Fibroblast of villous mesenchyme (primary cell): Measurements from ENCODE around the gene EYS. TPM values are rescaled to one million over a fixed set of nuclear protein-coding genes. Genes with fewer than 3 reads are reported as not detected.
A peak's percentile ranks its signal among the peaks of the same experiment; 100 is the strongest.
"Not testable (repeated sequence)": the region's sequence is repeated elsewhere in the genome, so short reads cannot be mapped to it uniquely, and the experiment has no call there.

Experiments used
- DNase-seq: peaks from one replicate; pipeline ENCODE4 v3.0.0-alpha.2; 2010; ENCODE audit warnings: low read depth
- H3K4me3 ChIP-seq: 2 replicates; pipeline ENCODE4 v1.5.1; 2011; ENCODE audit warnings: low read depth, mild to moderate bottlenecking, low read length
- CTCF ChIP-seq: IDR thresholded peaks from 2 replicates; pipeline ENCODE4 v1.5.1; 2012; ENCODE audit warnings: low read depth, mild to moderate bottlenecking, low read length; ENCODE audit not compliant: insufficient read depth
- total RNA-seq: library from RNA; depleted of rRNA; stranded (reverse); fragments of >200 nt; gene quantifications from 2 replicates; pipeline ENCODE4 v1.2.3, GENCODE V29; 2012

Gene EYS
- total RNA-seq, 1 donor: under 0.01 TPM

GRCh38 chr6:64256483-64256882 is 1450.5 kb downstream of the EYS start:
- DNase-seq: no peak
- H3K4me3 ChIP-seq: no peak overlapping the region
- TF ChIP-seq CTCF: no peak

- no peak for DNase-seq
- TF ChIP-seq CTCF: no peak
These were observed 1452.0 kb downstream of the EYS start for GRCh38 chr6:64255000-64255399.

GRCh38 chr6:64254558-64254957 is 1452.5 kb downstream of the EYS start:
- H3K4me3 ChIP-seq: no peak overlapping the region
- no peak for TF ChIP-seq CTCF
- DNase-seq: no peak

More at GRCh38 chr6:64255000-64255399, 1452.0 kb downstream of the EYS start:
- no peak overlapping the region for H3K4me3 ChIP-seq

GRCh38 chr6:64252256-64252655 is 1454.8 kb downstream of the EYS start:
- no peak overlapping the region for H3K4me3 ChIP-seq
- no peak for TF ChIP-seq CTCF
- DNase-seq: no peak

- peak; percentile 18 for TF ChIP-seq CTCF
- H3K4me3 ChIP-seq: no peak overlapping the region
- DNase-seq: no peak
These were observed 1456.9 kb downstream of the EYS start for GRCh38 chr6:64250126-64250525.

GRCh38 chr6:64249115-64249514 is 1457.9 kb downstream of the EYS start:
- no peak for DNase-seq
- no peak overlapping the region for H3K4me3 ChIP-seq
- TF ChIP-seq CTCF: no peak

GRCh38 chr6:64243618-64244017 is 1463.4 kb downstream of the EYS start:
- no peak overlapping the region for H3K4me3 ChIP-seq
- DNase-seq: no peak

GRCh38 chr6:64238908-64239307 is 1468.1 kb downstream of the EYS start:
- H3K4me3 ChIP-seq, DNase-seq: not testable (repeated sequence)

More at GRCh38 chr6:64243618-64244017, 1463.4 kb downstream of the EYS start:
- TF ChIP-seq CTCF: no peak
